SK-N-MC (cell line): Measurements from ENCODE around the gene GNAT3.

Experiments
- EZH2 ChIP-seq: fragments of 200-600 bp; sonication (generic); IDR thresholded peaks from one replicate; pipeline ENCODE4 v1.6.1; 2017; ENCODE audit warnings: antibody characterized with exemption
- FOXP2 ChIP-seq: optimal IDR thresholded peaks from 2 replicates; pipeline ENCODE3; 2011; ENCODE audit warnings: mild to moderate bottlenecking, moderate library complexity; ENCODE audit not compliant: insufficient read depth; ENCODE audit errors: extremely low read length, control extremely low read depth
- POLR2AphosphoS5 ChIP-seq: IDR thresholded peaks from 2 replicates; pipeline ENCODE4 v1.6.1; 2012; ENCODE audit warnings: mild to moderate bottlenecking, low read depth, low read length, borderline replicate concordance

- TF ChIP-seq POLR2AphosphoS5 (no peak), EZH2 (no peak), FOXP2 (no peak)
These were observed 100.2 kb downstream of the GNAT3 start for GRCh38 chr7:80411621-80412020.
